Activated CD8-positive, alpha-beta T cell treated with anti-CD3 and anti-CD28 coated beads for 36 hours (primary cell): ENCODE results near the gene HS3ST2. TPM values are rescaled to one million over a fixed set of nuclear protein-coding genes. Genes with fewer than 3 reads are reported as not detected.
"Not testable (repeated sequence)": the region's sequence is repeated elsewhere in the genome, so short reads cannot be mapped to it uniquely, and the experiment has no call there.

Source experiments
- ATAC-seq: fragments of 200-7000 bp; cut with Tn5 transposase; one replicate; pipeline ENCODE4 v1.10.0; 2021; ENCODE audit warnings: mild to moderate bottlenecking, moderate library complexity
- CTCF ChIA-PET: fragments of 350-600 bp; sonication (Branson Sonifier 250); formaldehyde crosslinking; loops from one replicate; lab custom pipeline; 2021; ENCODE audit warnings: antibody characterized with exemption; lab: Charles Lee
- POLR2A ChIA-PET: fragments of 350-600 bp; sonication (Branson Sonifier 250); formaldehyde crosslinking; loops from one replicate; lab custom pipeline; 2021; ENCODE audit warnings: antibody characterized with exemption; lab: Charles Lee
- DNase-seq: peaks from one replicate; pipeline ENCODE4 v3.0.0-alpha.2; 2020
- H3K27ac Mint-ChIP-seq: one replicate; pipeline ENCODE4 v1.8.0; 2021; ENCODE audit warnings: mild to moderate bottlenecking, mixed read lengths
- H3K27me3 Mint-ChIP-seq: one replicate; pipeline ENCODE4 v1.8.0; 2021; ENCODE audit warnings: mixed read lengths
- H3K36me3 Mint-ChIP-seq: one replicate; pipeline ENCODE4 v1.8.0; 2021; ENCODE audit warnings: low read depth, mixed read lengths
- H3K4me1 Mint-ChIP-seq: one replicate; pipeline ENCODE4 v1.8.0; 2021; ENCODE audit warnings: low read depth, mixed read lengths
- H3K4me3 Mint-ChIP-seq: one replicate; pipeline ENCODE4 v1.8.0; 2021; ENCODE audit warnings: mild to moderate bottlenecking, moderate library complexity, mixed read lengths
- H3K9me3 Mint-ChIP-seq: one replicate; pipeline ENCODE4 v1.8.0; 2021; ENCODE audit warnings: mixed read lengths
- intact Hi-C: fragments of 100-400 bp; cut with micrococcal nuclease; formaldehyde crosslinking; loops from one replicate; pipeline ENCODE4 v1.10.0; 2022
- total RNA-seq, 2 experiments: library from RNA; stranded (reverse); gene quantifications; one replicate each; pipeline ENCODE4 v1.2.3, GENCODE V29; 2021
- TF ChIP-seq, protein P1 (sequence below): fragments of 200-600 bp; IDR thresholded peaks from one replicate; pipeline ENCODE4 v1.8.0; 2022; ENCODE audit warnings: antibody characterized with exemption, mild to moderate bottlenecking

HS3ST2 gene
- total RNA-seq, 2 experiments from 2014 or later: not detected

DNA sequence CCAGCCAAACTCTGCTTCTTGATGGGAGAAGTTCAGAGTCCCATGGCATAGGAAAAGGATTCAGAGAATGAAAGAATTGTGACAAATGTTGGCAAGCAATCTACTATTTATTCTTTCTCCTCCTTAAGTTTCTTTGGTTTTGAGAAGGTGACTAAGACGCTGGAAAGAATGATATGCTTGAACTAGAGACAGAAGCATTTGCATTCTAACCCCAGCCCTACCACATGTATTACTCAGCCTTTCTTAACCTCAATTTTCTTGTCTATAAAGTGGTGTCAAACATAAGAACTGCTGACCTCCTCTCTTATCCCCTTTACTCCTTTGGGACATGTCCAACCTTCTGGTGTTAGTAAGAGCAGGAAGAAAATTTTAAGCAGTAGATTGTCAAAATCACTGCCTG lies 124.7 kb downstream of the HS3ST2 start:
- TF ChIP-seq, protein P1, sequence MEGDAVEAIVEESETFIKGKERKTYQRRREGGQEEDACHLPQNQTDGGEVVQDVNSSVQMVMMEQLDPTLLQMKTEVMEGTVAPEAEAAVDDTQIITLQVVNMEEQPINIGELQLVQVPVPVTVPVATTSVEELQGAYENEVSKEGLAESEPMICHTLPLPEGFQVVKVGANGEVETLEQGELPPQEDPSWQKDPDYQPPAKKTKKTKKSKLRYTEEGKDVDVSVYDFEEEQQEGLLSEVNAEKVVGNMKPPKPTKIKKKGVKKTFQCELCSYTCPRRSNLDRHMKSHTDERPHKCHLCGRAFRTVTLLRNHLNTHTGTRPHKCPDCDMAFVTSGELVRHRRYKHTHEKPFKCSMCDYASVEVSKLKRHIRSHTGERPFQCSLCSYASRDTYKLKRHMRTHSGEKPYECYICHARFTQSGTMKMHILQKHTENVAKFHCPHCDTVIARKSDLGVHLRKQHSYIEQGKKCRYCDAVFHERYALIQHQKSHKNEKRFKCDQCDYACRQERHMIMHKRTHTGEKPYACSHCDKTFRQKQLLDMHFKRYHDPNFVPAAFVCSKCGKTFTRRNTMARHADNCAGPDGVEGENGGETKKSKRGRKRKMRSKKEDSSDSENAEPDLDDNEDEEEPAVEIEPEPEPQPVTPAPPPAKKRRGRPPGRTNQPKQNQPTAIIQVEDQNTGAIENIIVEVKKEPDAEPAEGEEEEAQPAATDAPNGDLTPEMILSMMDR: no peak
- no peak overlapping the region for H3K4me3 Mint-ChIP-seq
- DNase-seq (no peak), ATAC-seq (no peak)
- intact Hi-C loops: no loop called here
- no peaks in the 10 kb centered on the region for H3K9me3 Mint-ChIP-seq
- no peak overlapping the region for H3K27ac Mint-ChIP-seq
- H3K27me3 Mint-ChIP-seq: peaks cover 20% of the 10 kb centered on the region
- H3K4me1 Mint-ChIP-seq: no peaks in the 10 kb centered on the region
- no peaks in the 10 kb centered on the region for H3K36me3 Mint-ChIP-seq
- ChIA-PET CTCF (no interaction called here), POLR2A (no interaction called here)

GRCh38 chr16:22939744-22940363 lies 125.9 kb downstream of the HS3ST2 start:
- POLR2A ChIA-PET, H3K4me3 Mint-ChIP-seq, H3K36me3 Mint-ChIP-seq, H3K27ac Mint-ChIP-seq, intact Hi-C loops, ATAC-seq, H3K9me3 Mint-ChIP-seq, DNase-seq, H3K4me1 Mint-ChIP-seq, CTCF ChIA-PET: not testable (repeated sequence)
- H3K27me3 Mint-ChIP-seq: peaks cover 21% of the 10 kb centered on the region

- no peaks in the 10 kb centered on the region for H3K9me3 Mint-ChIP-seq
- intact Hi-C loops: no loop called here
- ChIA-PET CTCF (no interaction called here), POLR2A (no interaction called here)
- no peaks in the 10 kb centered on the region for H3K4me1 Mint-ChIP-seq
- no peak overlapping the region for H3K27ac Mint-ChIP-seq
- peaks cover 26% of the 10 kb centered on the region for H3K27me3 Mint-ChIP-seq
- H3K4me3 Mint-ChIP-seq: no peak overlapping the region
- no peak for ATAC-seq
- H3K36me3 Mint-ChIP-seq: no peaks in the 10 kb centered on the region
- no peak for DNase-seq
- TF ChIP-seq, protein P1: no peak
Measured at GRCh38 chr16:22941970-22942501, 128.1 kb downstream of the HS3ST2 start.

DNA sequence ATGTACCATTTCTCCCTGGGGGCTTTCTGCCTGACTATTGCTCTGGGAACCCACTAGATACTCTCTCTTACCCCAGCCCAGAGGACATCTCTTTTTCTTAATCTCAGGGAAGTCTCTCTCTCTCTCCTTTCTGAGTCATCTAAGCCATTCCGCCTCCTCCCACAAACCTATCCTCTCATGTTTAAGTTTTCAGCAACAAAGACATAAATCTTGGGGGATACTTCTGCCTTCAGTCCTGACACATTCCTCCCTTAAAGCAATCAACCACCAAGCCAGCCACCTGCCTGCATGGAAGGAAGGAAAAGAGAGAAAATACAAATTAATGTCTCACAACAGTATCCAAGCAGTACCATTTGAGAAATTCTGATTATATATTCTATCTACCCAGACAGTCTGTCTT lies 128.8 kb downstream of the HS3ST2 start:
- Mint-ChIP-seq H3K4me1 (no peaks in the 10 kb centered on the region), H3K27ac (no peak overlapping the region), H3K4me3 (no peak overlapping the region), H3K27me3 (peaks cover 33% of the 10 kb centered on the region), H3K9me3 (no peaks in the 10 kb centered on the region), H3K36me3 (no peaks in the 10 kb centered on the region)
- POLR2A ChIA-PET: no interaction called here
- TF ChIP-seq, protein P1: no peak
- CTCF ChIA-PET: no interaction called here
- intact Hi-C loops: no loop called here
- no peak for ATAC-seq
- DNase-seq: no peak

DNA sequence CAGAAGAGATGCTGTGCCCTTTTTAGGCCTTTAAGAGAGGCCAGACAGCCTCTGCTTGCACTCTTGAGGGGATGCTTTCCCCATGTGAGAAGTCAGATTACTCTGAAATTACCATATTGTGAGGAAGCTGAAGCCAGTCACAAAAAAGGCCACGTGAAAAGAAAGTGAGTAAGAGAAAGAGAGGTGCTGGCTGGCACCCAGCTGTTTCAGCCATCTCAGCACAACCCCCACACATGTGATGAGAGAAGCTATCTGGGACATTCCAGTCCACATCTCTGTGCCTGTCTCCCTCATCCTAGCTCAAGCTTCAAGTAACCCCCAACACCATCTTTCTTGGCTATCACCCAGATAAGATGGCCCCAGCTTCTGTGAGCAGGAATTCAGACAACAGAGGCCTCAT lies 131.4 kb downstream of the HS3ST2 start:
- POLR2A ChIA-PET: no interaction called here
- CTCF ChIA-PET: no interaction called here
- DNase-seq: no peak
- H3K36me3 Mint-ChIP-seq: no peaks in the 10 kb centered on the region
- intact Hi-C loops: no loop called here
- no peak overlapping the region for H3K4me3 Mint-ChIP-seq
- no peak for ATAC-seq
- TF ChIP-seq, protein P1: no peak
- H3K27me3 Mint-ChIP-seq: peaks cover 40% of the 10 kb centered on the region
- no peaks in the 10 kb centered on the region for H3K9me3 Mint-ChIP-seq
- no peak overlapping the region for H3K27ac Mint-ChIP-seq
- H3K4me1 Mint-ChIP-seq: peaks cover 4% of the 10 kb centered on the region
